IPS-18c (cell line): Measurements from ENCODE around the gene GASK1B.

Experiments
- H3K4me3 ChIP-seq: 2 replicates; pipeline ENCODE4 v1.7.0; 2013; ENCODE audit warnings: low read depth, mild to moderate bottlenecking, low read length, moderate library complexity; ENCODE audit not compliant: insufficient read depth
- H3K9me3 ChIP-seq: one replicate; pipeline ENCODE4 v1.6.1; 2013; ENCODE audit warnings: mild to moderate bottlenecking, low read length, moderate library complexity; ENCODE audit not compliant: control insufficient read depth, insufficient read depth

Gene GASK1B

DNA sequence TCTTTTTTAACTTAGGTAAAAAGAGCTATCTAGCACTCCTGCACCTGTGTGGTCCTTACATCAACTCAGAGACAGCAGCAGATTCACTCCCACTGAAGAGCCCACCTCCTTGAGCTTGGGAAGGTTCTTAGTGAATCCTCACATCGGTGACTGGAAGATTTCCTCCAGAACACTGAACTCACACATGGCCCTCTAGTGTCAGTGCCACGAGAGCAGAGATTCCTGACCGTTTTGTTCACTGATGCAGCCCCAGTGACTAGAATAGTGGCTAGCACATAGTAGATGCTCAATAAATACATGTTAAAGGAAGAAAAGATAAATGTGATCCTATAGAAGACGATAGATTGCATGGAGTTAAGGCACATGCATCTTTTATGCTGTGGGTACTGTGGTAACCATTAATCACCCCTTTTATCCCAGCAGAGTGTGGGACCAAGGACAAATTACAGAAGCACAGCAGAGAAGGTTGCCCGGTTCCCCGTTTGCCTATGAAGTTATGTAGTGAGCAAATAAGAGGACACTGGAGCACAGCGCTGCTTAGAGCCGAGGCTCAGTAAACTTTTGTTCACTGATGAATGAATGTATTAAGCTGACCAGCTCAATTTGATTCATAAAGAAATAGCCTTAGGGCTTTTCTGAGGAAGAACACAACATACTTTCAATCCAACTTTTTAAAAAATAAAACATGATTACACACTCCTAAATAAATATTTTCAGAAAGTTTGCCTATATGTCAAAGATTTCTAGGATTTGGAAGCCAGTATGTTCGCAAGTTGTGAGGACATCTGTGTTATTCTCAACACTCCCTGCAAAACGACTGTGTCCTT, 8.7 kb downstream of the GASK1B start:
- H3K9me3 ChIP-seq = no peaks in the 10 kb centered on the region
- H3K4me3 ChIP-seq = no peak overlapping the region

DNA sequence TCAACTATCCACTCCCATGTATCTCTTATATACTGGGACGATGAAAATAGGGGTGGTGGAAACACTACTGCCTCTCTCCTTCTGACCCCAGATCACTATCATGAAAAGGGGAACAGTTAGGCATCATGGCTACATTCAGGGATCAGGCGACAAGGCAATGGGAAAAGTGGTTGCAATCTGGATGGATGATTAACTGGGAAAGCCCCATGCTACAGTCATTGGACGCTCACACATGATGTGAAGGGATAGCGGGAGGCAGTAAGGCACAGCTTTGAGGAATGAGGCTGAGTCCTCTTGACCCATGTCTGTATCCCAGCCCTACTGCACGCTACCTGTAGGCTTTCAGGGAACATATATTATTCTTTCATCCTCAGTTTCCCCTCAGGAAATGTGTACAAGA, 10.2 kb downstream of the GASK1B start:
- no peaks in the 10 kb centered on the region for H3K9me3 ChIP-seq
- H3K4me3 ChIP-seq = no peak overlapping the region

DNA sequence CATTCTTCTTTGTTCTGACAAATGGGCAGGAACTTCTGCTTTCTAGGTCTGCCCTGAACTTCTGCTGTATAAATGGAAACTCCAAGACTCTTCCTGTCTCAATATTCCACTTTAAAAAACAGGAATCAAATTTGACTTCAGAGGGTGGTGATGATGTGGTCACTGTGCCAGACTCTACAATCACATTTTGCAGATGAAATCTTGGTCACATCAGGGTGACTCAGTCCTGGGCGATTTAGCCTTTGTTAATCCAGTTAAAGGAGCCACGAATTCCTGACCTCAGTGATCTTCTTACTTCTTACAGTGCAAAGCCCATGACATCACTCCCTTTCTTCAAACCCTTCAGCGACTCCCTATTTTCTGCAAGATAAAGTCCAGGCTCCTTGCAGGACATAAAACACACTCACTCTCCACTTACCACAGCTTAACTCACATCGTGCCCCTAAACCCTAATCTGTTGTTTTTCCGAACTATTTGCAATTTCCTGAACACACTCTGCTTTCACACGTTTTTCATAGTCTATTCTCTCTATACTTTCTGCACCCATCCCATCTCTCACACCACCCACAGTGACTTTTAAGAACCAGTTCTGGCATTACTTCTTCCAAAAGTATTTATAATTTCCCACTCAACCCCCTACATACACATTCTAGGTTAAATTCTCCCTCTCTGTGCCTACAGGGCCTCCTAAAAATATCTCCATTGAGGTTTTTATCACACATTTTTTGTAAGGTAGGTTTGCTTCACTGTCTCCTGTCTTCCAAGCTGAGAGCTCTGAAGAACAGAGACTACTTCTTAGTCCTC, 11.1 kb downstream of the GASK1B start:
- H3K9me3 ChIP-seq = no peaks in the 10 kb centered on the region

DNA sequence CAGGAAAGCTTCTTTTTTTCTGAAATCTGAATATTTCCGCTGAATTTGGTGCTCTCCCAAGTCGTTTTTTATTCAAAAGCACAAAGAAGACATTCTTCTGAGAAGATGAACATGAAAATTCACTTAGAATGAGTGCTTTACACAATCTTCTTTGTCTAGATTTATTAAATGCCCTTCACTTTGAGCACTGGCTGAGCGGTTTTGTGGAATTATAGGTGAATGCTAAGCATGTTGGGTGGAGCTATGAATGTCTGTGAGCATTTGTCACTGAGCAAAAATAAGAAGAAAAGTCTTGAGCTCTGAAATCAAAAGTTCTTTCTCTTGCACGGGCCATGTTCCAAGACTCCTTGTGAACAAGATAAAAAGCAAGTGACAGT, 13.1 kb downstream of the GASK1B start:
- Histone ChIP-seq H3K9me3 (peaks cover 2% of the 10 kb centered on the region), H3K4me3 (no peak overlapping the region)

More for the DNA sequence above, 11.1 kb downstream of the GASK1B start:
- H3K4me3 ChIP-seq = no peak overlapping the region

DNA sequence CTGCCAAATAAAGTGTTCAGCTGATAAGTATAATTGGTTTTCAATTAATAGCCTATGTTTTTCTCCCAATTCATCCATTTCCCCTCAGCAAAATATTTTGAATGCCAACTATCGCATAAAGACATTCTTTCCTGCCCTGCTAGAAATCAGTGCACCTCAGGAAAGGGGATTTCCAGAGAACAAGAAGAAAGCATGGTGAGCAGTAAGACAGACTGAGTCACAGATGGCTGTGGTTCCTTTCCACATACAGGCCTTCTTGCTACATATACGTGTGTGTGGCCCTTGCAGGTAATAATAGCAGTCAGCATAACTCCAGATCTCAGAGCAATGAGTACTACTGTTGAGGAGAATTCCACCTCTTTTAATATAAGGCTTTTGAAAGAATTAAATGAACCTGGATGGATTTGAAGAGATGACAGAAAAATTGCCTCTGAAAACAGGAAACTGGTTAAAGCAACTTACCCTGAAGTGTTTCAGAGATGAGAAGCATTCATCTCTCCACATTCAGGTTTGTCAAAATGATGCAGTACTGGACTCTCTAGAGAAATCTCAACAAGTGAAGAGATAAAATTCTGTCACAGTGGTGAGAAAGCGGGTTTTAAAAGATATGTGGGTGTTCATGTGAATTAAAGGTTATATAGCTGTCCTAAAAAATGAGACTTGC, 13.6 kb downstream of the GASK1B start:
- peaks cover 2% of the 10 kb centered on the region for H3K9me3 ChIP-seq
- H3K4me3 ChIP-seq = no peak overlapping the region

DNA sequence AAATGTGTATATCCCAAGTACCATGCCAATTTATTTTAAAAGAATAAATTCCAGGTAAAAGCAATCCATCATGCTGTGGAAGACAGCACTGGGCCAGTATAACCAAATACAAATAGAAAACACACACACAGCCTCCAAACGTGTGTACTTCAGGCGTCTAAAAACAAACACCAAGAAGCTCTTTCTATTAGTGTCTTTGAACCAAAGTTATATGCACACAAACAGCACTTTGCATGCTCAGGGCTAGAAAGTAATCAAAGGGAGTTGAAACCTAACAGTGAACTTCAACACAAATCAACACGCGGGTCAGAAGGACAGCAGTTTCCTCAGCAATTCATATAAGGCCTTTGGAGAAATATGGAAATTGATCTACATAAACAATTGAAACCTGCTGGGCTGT, 15.4 kb downstream of the GASK1B start:
- H3K4me3 ChIP-seq = no peak overlapping the region
- peaks cover 2% of the 10 kb centered on the region for H3K9me3 ChIP-seq

DNA sequence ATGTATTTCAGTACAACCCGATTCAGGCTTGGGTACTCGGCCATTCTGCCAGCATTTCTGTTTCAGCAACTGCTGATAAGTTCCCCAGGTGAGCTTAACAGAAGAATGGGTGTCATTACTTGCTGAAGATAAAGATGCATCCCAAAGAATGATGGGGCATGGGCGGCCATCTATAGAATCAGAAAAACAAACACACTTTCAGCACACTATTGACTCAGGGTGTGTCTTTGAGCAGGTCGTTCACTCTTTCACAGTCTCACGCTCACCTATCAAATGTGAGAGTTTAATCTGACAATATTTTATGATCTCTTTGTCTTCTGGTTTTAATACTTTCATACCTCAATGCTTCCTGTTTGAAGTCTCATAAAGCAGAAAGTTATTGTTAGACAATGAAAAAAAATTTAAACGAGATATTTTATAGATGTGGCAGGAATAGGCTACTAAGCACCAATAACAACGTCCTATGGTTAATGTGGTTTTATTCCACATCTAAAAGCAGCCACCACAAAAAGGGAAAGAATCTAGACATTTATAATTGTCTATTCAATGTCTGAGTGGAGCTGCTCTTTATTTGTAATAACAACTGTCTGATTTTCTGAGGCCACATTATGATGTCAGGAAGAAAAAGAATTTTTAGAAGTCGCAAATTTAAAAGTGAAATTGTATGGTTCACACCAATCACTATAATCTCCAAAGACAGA, 17.0 kb downstream of the GASK1B start:
- Histone ChIP-seq H3K4me3 (no peak overlapping the region), H3K9me3 (peaks cover 2% of the 10 kb centered on the region)

DNA sequence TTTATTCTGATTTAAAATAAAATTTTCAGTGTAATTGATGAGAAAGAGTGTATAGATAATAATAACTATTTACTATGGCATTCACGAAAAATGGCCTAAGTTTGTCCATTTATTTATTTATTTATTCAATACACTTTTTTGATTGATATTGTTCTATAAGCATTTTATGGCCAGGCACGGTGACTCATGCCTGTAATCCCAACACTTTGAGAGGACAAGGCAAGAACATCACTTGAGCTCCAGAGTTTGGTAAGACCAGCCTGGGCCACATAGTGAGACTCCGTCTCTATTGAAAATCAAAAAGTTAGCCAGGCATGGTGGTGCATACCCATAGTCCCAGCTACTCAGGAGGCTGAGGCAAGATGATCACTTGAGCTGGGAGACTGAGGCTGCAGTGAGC, 25.7 kb downstream of the GASK1B start:
- H3K4me3 ChIP-seq = no peak overlapping the region
- H3K9me3 ChIP-seq = no peaks in the 10 kb centered on the region

DNA sequence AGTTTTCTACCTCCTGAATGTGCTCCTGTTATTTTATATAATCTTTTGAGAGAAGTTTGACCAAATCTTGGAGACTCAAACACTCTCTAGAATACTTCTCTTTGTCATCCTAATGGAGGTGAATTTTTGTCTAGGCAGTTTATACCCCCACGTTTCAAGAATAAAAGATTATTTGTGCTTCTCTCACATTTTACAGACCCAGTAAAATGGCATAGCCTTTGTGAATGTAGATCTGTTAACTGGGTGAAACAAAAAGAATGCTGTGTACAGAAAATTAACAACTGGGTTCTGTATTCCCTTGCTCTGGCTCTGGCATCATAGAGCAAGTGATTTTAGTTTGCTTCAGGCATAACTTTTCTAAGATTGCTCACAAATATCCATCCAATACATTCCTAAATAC, 26.1 kb downstream of the GASK1B start:
- H3K9me3 ChIP-seq = no peaks in the 10 kb centered on the region
- no peak overlapping the region for H3K4me3 ChIP-seq

DNA sequence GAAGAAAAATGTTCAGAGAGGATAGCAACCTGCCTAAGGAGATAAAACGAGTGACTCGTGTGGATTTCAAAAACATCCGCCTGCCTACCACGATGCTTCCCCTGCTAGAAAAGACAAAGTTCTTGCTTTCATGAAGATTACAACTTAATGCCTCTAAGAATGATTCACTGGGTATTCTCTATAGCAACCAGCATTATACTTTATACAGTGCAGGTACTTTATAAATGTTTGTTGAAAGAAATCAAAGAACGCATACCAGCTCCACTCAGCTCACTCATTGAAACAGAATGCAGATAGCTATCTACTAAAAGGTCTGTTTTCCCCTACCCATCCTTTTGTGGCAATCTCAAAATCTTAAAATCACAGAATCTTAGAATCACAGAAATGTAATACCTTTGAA, 33.7 kb downstream of the GASK1B start:
- Histone ChIP-seq H3K4me3 (no peak overlapping the region), H3K9me3 (no peaks in the 10 kb centered on the region)

DNA sequence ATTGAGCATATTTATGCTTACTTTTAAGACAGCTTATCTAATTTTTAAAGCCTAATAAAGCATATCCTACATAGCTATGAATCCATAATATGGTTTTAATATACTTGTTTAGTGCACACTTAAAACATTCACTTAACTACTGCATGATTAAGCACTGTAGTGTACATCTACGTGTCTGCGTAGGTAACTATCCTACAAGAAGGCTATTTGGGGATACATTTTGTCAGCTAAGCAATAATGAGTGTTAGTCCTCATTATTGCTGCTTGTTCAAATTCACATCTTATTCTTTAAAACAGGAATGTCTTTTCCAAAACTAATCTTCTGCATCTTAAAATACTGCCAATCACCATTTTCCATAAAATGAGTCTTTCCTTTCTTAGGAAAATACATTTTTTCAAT, 38.6 kb downstream of the GASK1B start:
- H3K4me3 ChIP-seq = no peak overlapping the region
- no peaks in the 10 kb centered on the region for H3K9me3 ChIP-seq

DNA sequence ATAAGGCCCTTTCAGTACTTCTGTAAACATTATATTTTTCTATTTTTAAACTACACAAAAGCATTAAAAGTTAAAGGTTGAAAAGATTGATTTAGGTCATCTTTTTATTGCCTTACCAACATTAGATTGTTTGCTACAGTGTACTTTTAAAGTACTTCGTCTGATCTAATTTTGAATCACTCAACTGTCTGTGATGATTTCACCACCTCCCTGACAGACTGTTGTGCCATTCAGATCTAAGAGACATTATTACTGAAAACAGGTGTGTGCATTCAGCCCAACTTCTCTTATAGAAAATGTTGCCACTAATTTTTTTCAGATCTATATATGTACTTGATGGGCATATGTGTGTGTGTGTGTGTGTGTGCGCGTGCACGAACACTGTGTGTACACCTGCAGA, 39.3 kb downstream of the GASK1B start:
- Histone ChIP-seq H3K4me3 (no peak overlapping the region), H3K9me3 (no peaks in the 10 kb centered on the region)

DNA sequence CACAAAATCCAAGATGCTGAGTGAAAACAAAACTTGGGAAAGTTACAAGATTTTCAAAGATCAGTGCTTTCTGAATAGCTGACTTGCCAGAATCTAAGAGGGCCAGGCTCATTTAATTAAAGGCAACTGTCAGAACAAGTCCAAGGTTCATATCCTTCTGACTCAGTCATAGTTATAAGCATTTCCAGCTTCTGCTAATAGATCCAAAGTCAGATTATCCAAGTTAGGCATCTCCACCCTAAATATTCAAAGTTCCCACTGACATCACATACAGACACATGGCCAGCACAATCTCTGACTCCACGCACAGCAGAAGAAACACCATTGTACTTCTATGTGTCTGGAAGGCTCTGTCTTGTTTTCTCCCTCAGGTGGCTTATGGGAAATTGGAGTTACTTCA, 41.8 kb downstream of the GASK1B start:
- Histone ChIP-seq H3K9me3 (no peaks in the 10 kb centered on the region), H3K4me3 (no peak overlapping the region)

DNA sequence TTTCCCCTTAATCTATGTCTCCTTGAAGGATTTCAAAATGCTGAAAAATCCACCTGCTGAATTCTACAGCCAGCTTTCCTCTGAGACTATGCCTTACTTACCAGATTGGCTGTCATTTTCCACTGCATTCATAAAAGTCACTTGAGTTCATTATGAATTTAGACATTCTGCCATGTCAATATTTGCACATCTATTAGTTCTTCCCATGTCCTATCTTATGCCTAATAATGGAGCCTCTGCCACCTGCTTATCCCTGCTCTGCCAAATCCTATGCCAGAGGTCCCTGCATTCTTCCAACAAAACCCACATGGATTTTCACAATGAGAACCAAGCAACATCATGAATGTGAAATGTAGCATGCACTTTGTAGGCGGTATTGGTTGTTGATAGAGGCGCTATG, 42.6 kb downstream of the GASK1B start:
- Histone ChIP-seq H3K4me3 (no peak overlapping the region), H3K9me3 (no peaks in the 10 kb centered on the region)

DNA sequence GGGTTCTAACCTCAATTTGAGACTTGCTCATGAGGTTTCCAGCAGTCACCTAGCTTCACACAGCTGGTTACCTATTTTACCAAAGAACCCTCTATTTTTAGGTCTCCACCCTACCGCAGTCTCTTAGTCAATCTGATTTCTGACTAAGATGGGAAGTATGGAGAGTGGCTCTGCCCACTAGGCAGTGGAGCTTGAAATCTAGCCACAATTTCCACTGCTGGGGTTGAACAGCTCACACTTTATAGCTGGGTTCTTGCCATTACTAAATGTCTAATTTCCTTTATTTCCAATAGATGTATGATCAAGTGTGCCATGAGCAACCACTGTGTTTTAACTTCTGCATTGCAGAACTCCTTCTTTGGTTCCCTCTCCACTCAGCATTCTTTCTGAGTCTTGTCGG, 43.1 kb downstream of the GASK1B start:
- no peaks in the 10 kb centered on the region for H3K9me3 ChIP-seq
- no peak overlapping the region for H3K4me3 ChIP-seq

DNA sequence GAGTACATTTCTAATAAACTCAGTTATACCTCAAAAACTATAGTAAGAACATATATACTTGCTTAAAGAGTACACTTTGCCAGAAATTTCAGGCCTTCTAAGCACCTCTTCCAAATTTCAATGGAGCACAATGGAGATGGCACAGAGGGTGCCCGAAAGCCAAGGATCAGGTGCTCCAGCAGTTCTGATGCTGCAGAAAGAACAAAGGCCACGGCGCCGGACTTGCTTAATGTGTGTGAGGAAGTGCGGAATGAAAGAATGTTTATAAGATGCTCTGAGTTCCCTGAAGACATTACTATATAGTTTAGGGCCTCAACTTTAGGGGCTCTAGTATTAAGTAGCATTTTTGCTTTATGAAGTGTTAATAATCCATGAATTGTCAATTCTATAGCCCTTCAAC, 44.3 kb downstream of the GASK1B start:
- Histone ChIP-seq H3K4me3 (no peak overlapping the region), H3K9me3 (no peaks in the 10 kb centered on the region)

DNA sequence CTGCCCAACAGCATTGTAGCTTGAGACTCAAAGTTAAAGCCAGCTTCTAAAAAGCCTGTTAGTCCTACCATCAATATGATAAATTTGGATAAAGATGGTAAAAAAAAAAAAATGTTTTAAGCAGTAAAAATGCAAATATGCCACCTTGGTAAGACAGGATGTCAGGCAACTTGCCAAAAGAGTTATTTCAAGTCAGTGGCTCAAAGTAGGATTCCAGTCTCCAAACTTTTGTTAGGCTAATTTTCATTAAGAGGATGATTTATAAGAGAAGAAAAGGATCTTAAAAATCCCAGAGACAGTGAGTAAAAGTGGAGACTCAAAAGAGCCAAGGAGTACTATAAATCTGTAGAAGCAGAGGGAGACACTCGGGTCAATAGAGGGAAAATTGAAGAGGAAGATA, 47.5 kb downstream of the GASK1B start:
- no peak overlapping the region for H3K4me3 ChIP-seq
- no peaks in the 10 kb centered on the region for H3K9me3 ChIP-seq
